ENCODE results near the gene SLC7A14.

- TF ChIP-seq CTCF (conservative IDR thresholded peaks at IDR 0.05; ENCODE audit: low read length), result no peak
- TF ChIP-seq EZH2phosphoT487 (IDR thresholded peaks at IDR 0.05; ENCODE audit: borderline replicate concordance, low read depth, low read length), result no peak
Observed at GRCh38 chr3:170522201-170522600, 63.7 kb downstream of the SLC7A14 start.
